Ovary (tissue), 9 donors: ENCODE data around the gene PNPLA2. TPM values are rescaled to one million over a fixed set of nuclear protein-coding genes. Genes with fewer than 3 reads are reported as not detected.

Source experiments
- DNase-seq, 5 donors: peaks; one replicate each; pipeline ENCODE4 v3.0.0-alpha.2; 2019 to 2020
- H3K27ac ChIP-seq, 2 donors: fragments of 200-600 bp; one replicate each; pipeline versions ENCODE4 v1.5.1 to v1.8.0; 2019 to 2022
- H3K27me3 ChIP-seq: fragments of 200-600 bp; one replicate; pipeline ENCODE4 v1.8.0; 2022
- H3K36me3 ChIP-seq: fragments of 200-600 bp; sonication (generic); one replicate; pipeline ENCODE4 v1.5.1; 2019
- H3K4me1 ChIP-seq: one replicate; pipeline ENCODE4 v1.8.1; 2013; ENCODE audit warnings: mild to moderate bottlenecking, moderate library complexity; ENCODE audit not compliant: insufficient read depth
- H3K4me3 ChIP-seq: fragments of 200-600 bp; sonication (generic); one replicate; pipeline ENCODE4 v1.5.1; 2017
- H3K9me3 ChIP-seq, 2 donors: fragments of 200-600 bp in 1 of 2; sonication (generic) in 1 of 2; one replicate each; pipeline versions ENCODE4 v1.5.1 to v1.8.1; 2013 to 2019; ENCODE audit warnings: mild to moderate bottlenecking in 1 of 2, moderate library complexity in 1 of 2
- EP300 ChIP-seq: sonication (generic); formaldehyde crosslinking; IDR thresholded peaks from one replicate; pipeline ENCODE4 v1.6.1; 2017; ENCODE audit warnings: antibody characterized with exemption
- POLR2A ChIP-seq: fragments of 450-650 bp; IDR thresholded peaks from one replicate; pipeline ENCODE4 v1.6.1; 2017; ENCODE audit warnings: antibody characterized with exemption, mild to moderate bottlenecking, moderate library complexity
- WGBS, 3 donors: extraction: QIAGEN DNeasy Blood & Tissue Kit in 1 of 3; methylation state at CpG; one replicate each; pipeline versions ENCODE4 v1.1.5 to v1.1.7; 2013 to 2017; 5-methylcytosine and 5-hydroxymethylcytosine counted together
- intact Hi-C, 4 donors: fragments of 100-400 bp; cut with DNase I; formaldehyde crosslinking; loops; one replicate each; pipeline versions ENCODE4 v1.11.0 to v1.15.1; 2022 to 2023
- polyA plus RNA-seq, 2 donors: library from polyadenylated mRNA; stranded (reverse); fragments of 200-250 nt in 1 of 2; fragments of 350-450 nt in 1 of 2; fragmentation: Illumina TruSeq in 1 of 2; extraction: RNeasy Lipid Tissue Mini Kit (QIAGEN cat#74804) in 1 of 2; gene quantifications; one replicate each; pipeline ENCODE4 v1.2.3, GENCODE V29; 2013 to 2014
- total RNA-seq, 7 donors: library from RNA; depleted of rRNA in 2 of 7; stranded (reverse); fragments of >200 nt in 2 of 7; fragmentation: NEBNext Ultra II Directional in 3 of 7; extraction: Animal tissue kit (Norgen Biotek cat#: 25700) in 3 of 7; gene quantifications; one replicate each; pipeline versions ENCODE4 v1.1.0 to v1.2.4, GENCODE V29; 2016 to 2023
- TF ChIP-seq, protein P1 (sequence below), 3 donors: fragments of 450-650 bp in 2 of 3; fragments of 200-600 bp in 1 of 3; IDR thresholded peaks; one replicate each; pipeline versions ENCODE4 v1.5.1 to v1.8.0; 2016 to 2022; ENCODE audit warnings: antibody characterized with exemption in 3 of 3, mild to moderate bottlenecking in 1 of 3
- donor health status: DM: no; HTN: no; CAD: no; lungs with moderate emphysema.
- donor health status: DM: no; HTN: no; CAD: no.
- donor health status: Bipolar disorder and iron deficiency.
- donor health status: DM: yes; HTN: yes; CAD: no.
- donor health status: DM: no; HTN: no; CAD: no.
- donor health status: DM: yes; HTN: yes; CAD: no.

Gene PNPLA2
- total and polyA plus RNA-seq, 9 donors: 12.9 to 98.2 (median 83.0) TPM

DNA sequence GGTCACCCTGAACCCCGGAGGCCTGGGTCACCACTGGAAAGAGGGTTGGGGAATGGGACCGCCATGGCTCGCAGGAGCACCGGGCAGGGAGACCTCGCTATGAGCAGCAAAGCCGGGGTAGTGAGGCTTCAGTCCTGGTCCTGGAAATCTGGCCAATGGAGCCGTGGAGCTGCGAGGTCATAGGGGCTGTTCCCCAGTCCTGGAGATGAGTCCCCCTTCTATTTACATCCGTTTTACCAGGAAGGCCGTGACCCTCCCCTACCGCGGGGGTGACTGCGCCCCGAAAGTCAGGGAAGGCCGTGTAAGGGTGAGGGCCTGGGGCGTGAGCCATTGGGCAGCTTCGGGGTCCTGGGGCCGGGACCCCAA, 14.1 kb upstream of the PNPLA2 start:
- 2 to 7% (median 3%) methylated on average over 18 of the region's 18 CpGs for WGBS, 3 donors
- Histone ChIP-seq H3K27ac (peak overlapping the region; percentile 80 to 85), H3K4me1 (peaks cover 12% of the 10 kb centered on the region), H3K36me3 (no peaks in the 10 kb centered on the region), H3K9me3 (no peaks in the 10 kb centered on the region), H3K27me3 (no peaks in the 10 kb centered on the region), H3K4me3 (peak overlapping the region; percentile 50)
- DNase-seq: no peak
- TF ChIP-seq EP300: no peak
- no peak for TF ChIP-seq POLR2A
- TF ChIP-seq, protein P1, sequence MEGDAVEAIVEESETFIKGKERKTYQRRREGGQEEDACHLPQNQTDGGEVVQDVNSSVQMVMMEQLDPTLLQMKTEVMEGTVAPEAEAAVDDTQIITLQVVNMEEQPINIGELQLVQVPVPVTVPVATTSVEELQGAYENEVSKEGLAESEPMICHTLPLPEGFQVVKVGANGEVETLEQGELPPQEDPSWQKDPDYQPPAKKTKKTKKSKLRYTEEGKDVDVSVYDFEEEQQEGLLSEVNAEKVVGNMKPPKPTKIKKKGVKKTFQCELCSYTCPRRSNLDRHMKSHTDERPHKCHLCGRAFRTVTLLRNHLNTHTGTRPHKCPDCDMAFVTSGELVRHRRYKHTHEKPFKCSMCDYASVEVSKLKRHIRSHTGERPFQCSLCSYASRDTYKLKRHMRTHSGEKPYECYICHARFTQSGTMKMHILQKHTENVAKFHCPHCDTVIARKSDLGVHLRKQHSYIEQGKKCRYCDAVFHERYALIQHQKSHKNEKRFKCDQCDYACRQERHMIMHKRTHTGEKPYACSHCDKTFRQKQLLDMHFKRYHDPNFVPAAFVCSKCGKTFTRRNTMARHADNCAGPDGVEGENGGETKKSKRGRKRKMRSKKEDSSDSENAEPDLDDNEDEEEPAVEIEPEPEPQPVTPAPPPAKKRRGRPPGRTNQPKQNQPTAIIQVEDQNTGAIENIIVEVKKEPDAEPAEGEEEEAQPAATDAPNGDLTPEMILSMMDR (IDR thresholded peaks at IDR 0.05): no peak
- intact Hi-C loops: no loop called here

DNA sequence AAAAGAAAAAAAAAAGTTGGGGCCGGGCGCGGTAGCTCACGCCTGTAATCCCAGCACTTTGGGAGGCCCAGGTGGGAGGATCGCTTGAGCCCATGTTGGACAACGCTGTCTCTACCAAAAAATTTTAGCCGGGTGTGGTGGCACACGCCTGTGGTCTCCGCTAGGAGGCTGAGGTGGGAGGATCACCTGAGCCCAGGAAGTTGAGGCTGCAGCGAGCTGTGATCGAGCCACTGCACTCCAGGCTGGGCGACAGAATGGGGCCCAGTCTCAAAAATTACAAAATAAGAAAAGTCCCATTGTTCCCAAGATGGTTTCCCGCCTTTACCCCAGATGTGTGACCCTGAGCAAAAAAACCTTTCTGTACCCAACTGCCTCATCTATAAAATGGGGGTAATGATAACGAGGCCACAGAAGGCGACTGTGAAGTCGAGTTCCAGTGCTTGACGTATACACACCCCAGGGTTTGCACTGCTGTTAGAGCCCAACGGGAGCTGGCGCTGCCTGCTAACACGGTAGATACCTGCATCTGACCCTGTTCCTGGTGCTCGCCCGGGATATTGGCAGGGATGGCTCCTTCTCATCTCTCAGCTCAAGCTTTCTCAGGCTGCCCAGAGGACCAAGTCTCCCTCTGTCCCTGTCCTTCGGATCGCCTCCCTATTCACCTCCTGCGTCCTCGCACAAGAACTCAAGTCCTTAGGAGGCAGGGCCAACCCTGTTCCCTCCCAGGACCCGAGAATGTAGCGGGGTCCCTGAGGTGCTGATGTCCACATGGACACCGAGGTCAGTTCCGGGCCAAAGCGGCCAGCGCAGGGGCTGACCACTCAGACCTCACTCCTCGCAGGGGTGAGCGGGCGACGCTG, 10.1 kb upstream of the PNPLA2 start:
- H3K4me3 ChIP-seq: peak overlapping the region; percentile 83
- H3K27me3 ChIP-seq: no peaks in the 10 kb centered on the region
- H3K27ac ChIP-seq: peak overlapping the region; percentile 92 to 95
- intact Hi-C loops: loop anchor here in 1 of 4 donors (5.0 kb wide), 1 partner anchor 34 kb away; the partner anchor contains the start of genes POLR2L and TSPAN4
- DNase-seq: no peak
- 29 to 34% (median 31%) methylated on average over 36 of the region's 36 CpGs for WGBS, 3 donors
- no peak for TF ChIP-seq POLR2A
- TF ChIP-seq, protein P1 (IDR thresholded peaks at IDR 0.05): no peak
- no peak for TF ChIP-seq EP300
- no peaks in the 10 kb centered on the region for H3K36me3 ChIP-seq
- no peaks in the 10 kb centered on the region for H3K9me3 ChIP-seq
- peaks cover 18% of the 10 kb centered on the region for H3K4me1 ChIP-seq

DNA sequence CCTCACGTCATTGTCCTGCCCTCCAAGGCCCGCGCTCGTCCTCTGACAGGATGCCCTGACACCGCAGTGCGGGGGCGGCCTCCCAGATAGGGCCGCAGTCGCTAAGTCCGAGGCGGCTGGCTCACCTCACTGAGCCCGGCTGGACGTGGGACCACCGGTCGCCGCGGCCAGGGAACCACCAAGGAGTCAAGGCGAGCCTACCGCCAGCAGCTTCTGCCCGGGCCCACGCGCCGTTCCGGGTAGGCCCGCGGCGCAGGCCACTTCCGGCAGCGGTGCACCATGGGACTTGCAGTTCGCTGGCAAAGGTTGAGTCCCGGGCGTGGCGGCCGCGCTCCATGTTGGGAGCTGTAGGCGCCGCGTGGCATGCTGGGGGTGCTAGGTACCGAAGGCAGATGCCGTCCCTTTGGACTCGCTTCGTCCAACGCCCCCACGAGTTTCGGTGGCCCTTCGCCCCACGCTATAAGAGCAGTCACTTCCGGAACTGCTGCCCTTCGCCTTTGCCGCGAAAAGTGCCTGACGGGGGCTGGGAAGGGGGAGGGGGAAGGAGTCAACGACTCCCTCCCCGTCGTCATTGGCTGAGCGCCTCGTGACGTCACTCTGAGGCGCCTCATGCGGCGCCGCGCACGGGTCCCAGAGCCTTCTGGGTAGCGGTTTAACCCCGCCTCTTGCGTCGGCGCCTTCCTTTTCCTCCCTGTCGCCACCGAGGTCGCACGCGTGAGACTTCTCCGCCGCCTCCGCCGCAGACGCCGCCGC, 9.3 kb upstream of the PNPLA2 start, which contains the start of gene RPLP2:
Gene RPLP2 (plus strand): TSS at position 681 of the 753 bp plus-strand sequence. CDS start 268 bp downstream, outside the sequence.
- DNase-seq: peak; percentile 98 to 99 (median 99)
- intact Hi-C loops: loop anchor here in 1 of 4 donors (5.0 kb wide), 1 partner anchor 33 kb away; the partner anchor contains the start of genes POLR2L and TSPAN4
- no peaks in the 10 kb centered on the region for H3K27me3 ChIP-seq
- TF ChIP-seq, protein P1 (IDR thresholded peaks at IDR 0.05): peak in 2 of 3 donors; percentile 19 to 37
- TF ChIP-seq POLR2A (peak; percentile 97), EP300 (peak; percentile 34)
- 0 to 1% (median 0%) methylated on average over 65 to 81 of the region's 81 CpGs for WGBS, 3 donors
- peak within 1 kb of the TSS; percentile 92 to 95 for H3K27ac ChIP-seq
- H3K9me3 ChIP-seq: no peaks in the 10 kb centered on the region
- peak within 1 kb of the TSS; percentile 83 for H3K4me3 ChIP-seq
- H3K4me1 ChIP-seq: peaks cover 12% of the 10 kb centered on the region
- H3K36me3 ChIP-seq: no peaks in the 10 kb centered on the region

- DNase-seq: no peak
- intact Hi-C loops: no loop called here
These were observed 8.6 kb upstream of the PNPLA2 start for GRCh38 chr11:810040-810567.

More at GRCh38 chr11:810040-810567, 8.6 kb upstream of the PNPLA2 start:
- Histone ChIP-seq H3K9me3 (no peaks in the 10 kb centered on the region), H3K4me1 (peaks cover 11% of the 10 kb centered on the region), H3K27ac (peak overlapping the region; percentile 92 to 95), H3K27me3 (no peaks in the 10 kb centered on the region), H3K4me3 (peak overlapping the region; percentile 83), H3K36me3 (no peaks in the 10 kb centered on the region)
- WGBS, 3 donors: 0% methylated on average over 45 to 55 of the region's 55 CpGs
- TF ChIP-seq, protein P1 (IDR thresholded peaks at IDR 0.05): no peak
- TF ChIP-seq EP300 (no peak), POLR2A (no peak)
